WTC11 (cell line): ENCODE measurements around the gene DPF1. TPM values are rescaled to one million over a fixed set of nuclear protein-coding genes. Genes with fewer than 3 reads are reported as not detected.

Experiments used
- ATAC-seq: fragments of 200-7000 bp; cut with Tn5 transposase; 2 replicates; pipeline ENCODE4 v1.10.0; 2021; ENCODE audit warnings: mild to moderate bottlenecking, moderate library complexity
- CTCF ChIA-PET: fragments of 300-600 bp; sonication (Branson Sonifier 250); formaldehyde crosslinking; loops from one replicate; lab custom pipeline; 2021; ENCODE audit warnings: antibody characterized with exemption; lab: Charles Lee
- POLR2A ChIA-PET: fragments of 350-600 bp; sonication (Branson Sonifier 250); formaldehyde crosslinking; loops from one replicate; lab custom pipeline; 2021; ENCODE audit warnings: antibody characterized with exemption; lab: Charles Lee
- DNase-seq: peaks from one replicate; pipeline ENCODE4 v3.0.0; 2021; ENCODE audit warnings: low spot score
- H3K27ac Mint-ChIP-seq: 2 replicates; pipeline ENCODE4 v1.8.0; 2021; ENCODE audit warnings: mixed read lengths
- H3K27me3 Mint-ChIP-seq: 2 replicates; pipeline ENCODE4 v1.8.0; 2021; ENCODE audit warnings: low read depth, mild to moderate bottlenecking, moderate library complexity, mixed read lengths
- H3K36me3 Mint-ChIP-seq: 2 replicates; pipeline ENCODE4 v1.8.0; 2021; ENCODE audit warnings: mixed read lengths
- H3K4me1 Mint-ChIP-seq: 2 replicates; pipeline ENCODE4 v1.8.0; 2022; ENCODE audit warnings: mixed read lengths
- H3K4me3 Mint-ChIP-seq: 2 replicates; pipeline ENCODE4 v1.8.0; 2021; ENCODE audit warnings: mild to moderate bottlenecking, moderate library complexity, mixed read lengths
- H3K9me3 Mint-ChIP-seq: 2 replicates; pipeline ENCODE4 v1.8.0; 2021; ENCODE audit warnings: mixed read lengths
- CREB1 ChIP-seq: sonication (generic); formaldehyde crosslinking; IDR thresholded peaks from 2 replicates; pipeline ENCODE4 v1.8.0; 2023; ENCODE audit warnings: mild to moderate bottlenecking, missing genetic modification reagents
- CREM ChIP-seq: sonication (generic); formaldehyde crosslinking; IDR thresholded peaks from 2 replicates; pipeline ENCODE4 v1.8.1; 2022; ENCODE audit warnings: mild to moderate bottlenecking, missing genetic modification reagents, moderate library complexity
- FOXJ3 ChIP-seq: sonication (generic); formaldehyde crosslinking; IDR thresholded peaks from 2 replicates; pipeline ENCODE4 v1.9.0; 2021; ENCODE audit warnings: missing genetic modification reagents, mild to moderate bottlenecking, borderline replicate concordance
- FOXK1 ChIP-seq: sonication (generic); formaldehyde crosslinking; IDR thresholded peaks from 2 replicates; pipeline ENCODE4 v1.8.0; 2022; ENCODE audit warnings: mild to moderate bottlenecking, moderate library complexity, missing genetic modification reagents
- IRF2 ChIP-seq: sonication (generic); formaldehyde crosslinking; IDR thresholded peaks from 2 replicates; pipeline ENCODE4 v1.8.0; 2022; ENCODE audit warnings: low read depth, missing genetic modification reagents, borderline replicate concordance
- NFATC4 ChIP-seq: fragments of 250-450 bp; sonication (Bioruptor Pico); IDR thresholded peaks from 2 replicates; pipeline ENCODE4 v1.9.0; 2021; ENCODE audit warnings: mild to moderate bottlenecking
- PRRX2 ChIP-seq: fragments of 250-450 bp; sonication (Bioruptor Pico); IDR thresholded peaks from 2 replicates; pipeline ENCODE4 v1.8.0; 2021; ENCODE audit warnings: mild to moderate bottlenecking
- SMAD3 ChIP-seq: sonication (generic); formaldehyde crosslinking; IDR thresholded peaks from 2 replicates; pipeline ENCODE4 v1.8.0; 2022; ENCODE audit warnings: missing genetic modification reagents, mild to moderate bottlenecking, borderline replicate concordance
- ZNF317 ChIP-seq: sonication (generic); formaldehyde crosslinking; IDR thresholded peaks from 2 replicates; pipeline ENCODE4 v1.8.1; 2023; ENCODE audit warnings: low read depth, mild to moderate bottlenecking, moderate library complexity, missing genetic modification reagents, borderline replicate concordance
- ZNF671 ChIP-seq: fragments of 250-450 bp; sonication (Bioruptor Pico); IDR thresholded peaks from 2 replicates; pipeline ENCODE4 v1.8.0; 2021; ENCODE audit warnings: mild to moderate bottlenecking
- total RNA-seq: library from RNA; stranded (reverse); gene quantifications from 3 replicates; pipeline ENCODE4 v1.2.3, GENCODE V29; 2021
- TF ChIP-seq, protein P1 (sequence below): sonication (generic); formaldehyde crosslinking; IDR thresholded peaks from 2 replicates; pipeline ENCODE4 v1.8.0; 2023; ENCODE audit warnings: missing genetic modification reagents
- TF ChIP-seq, protein P2 (sequence below): sonication (generic); formaldehyde crosslinking; IDR thresholded peaks from 2 replicates; pipeline ENCODE4 v1.8.1; 2023; ENCODE audit warnings: mild to moderate bottlenecking, moderate library complexity, missing genetic modification reagents
- TF ChIP-seq, protein P3 (sequence below): fragments of 200-600 bp; IDR thresholded peaks from 2 replicates; pipeline ENCODE4 v1.8.0; 2022; ENCODE audit warnings: antibody characterized with exemption
- TF ChIP-seq, protein P4 (sequence below): sonication (generic); formaldehyde crosslinking; IDR thresholded peaks from 2 replicates; pipeline ENCODE4 v1.8.1; 2022; ENCODE audit warnings: mild to moderate bottlenecking, missing genetic modification reagents, moderate library complexity, borderline replicate concordance
- TF ChIP-seq, protein P5 (sequence below): fragments of 250-450 bp; sonication (Bioruptor Pico); IDR thresholded peaks from 2 replicates; pipeline ENCODE4 v1.9.0; 2021; ENCODE audit warnings: mild to moderate bottlenecking
- TF ChIP-seq, protein P6 (sequence below): fragments of 250-450 bp; sonication (Bioruptor Pico); IDR thresholded peaks from 2 replicates; pipeline ENCODE4 v2.1.2; 2022; ENCODE audit warnings: mild to moderate bottlenecking, moderate library complexity
- TF ChIP-seq, protein P7 (sequence below): sonication (generic); formaldehyde crosslinking; IDR thresholded peaks from 2 replicates; pipeline ENCODE4 v1.8.0; 2023; ENCODE audit warnings: missing genetic modification reagents, mild to moderate bottlenecking, borderline replicate concordance

Gene DPF1
- total RNA-seq, 1 experiment from 2014 or later = 6.8 TPM

DNA sequence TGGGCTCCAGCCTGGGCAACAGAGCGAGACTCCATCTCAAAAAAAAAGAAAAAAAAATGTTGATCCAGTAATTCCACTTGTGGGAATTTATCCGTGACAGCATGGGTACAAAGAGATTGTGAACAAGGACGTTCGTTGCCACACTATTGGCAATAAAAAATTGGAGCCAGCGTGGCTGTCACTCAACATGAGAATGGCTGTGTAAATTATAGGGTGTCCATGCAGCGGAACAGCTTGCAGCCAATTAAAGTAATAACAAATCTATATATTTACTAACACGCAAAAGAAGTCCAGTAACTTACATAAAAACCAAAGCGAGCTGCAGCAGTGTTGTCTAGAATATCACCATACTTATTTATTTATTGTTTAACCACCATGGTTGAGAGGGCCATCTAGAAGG is 19.3 kb downstream of the DPF1 start:
- Mint-ChIP-seq H3K27ac (no peak overlapping the region), H3K4me3 (no peak overlapping the region), H3K4me1 (peaks cover 22% of the 10 kb centered on the region)

DNA sequence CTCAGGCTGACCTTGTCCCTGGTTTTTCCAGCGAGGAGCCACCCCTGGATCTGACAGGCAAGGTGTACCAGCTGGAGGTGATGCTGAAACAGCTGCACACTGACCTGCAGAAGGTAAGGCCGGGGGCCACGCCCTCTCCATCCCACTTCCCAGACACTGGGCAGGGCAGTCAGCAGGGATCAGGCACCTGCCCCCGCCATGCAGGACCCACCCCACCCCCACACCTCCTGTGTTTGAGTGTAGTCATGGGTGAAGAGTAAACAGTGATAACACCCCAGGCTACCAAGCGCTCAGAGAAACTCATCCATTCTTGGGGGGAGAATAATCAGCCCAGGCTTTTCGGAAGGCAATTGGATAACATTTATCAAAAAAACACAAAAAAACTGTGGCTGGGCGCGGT is 19.9 kb downstream of the DPF1 start:
- no peak for TF ChIP-seq IRF2 (CRISPR knock-in tag)
- ATAC-seq = no peak

More for the DNA sequence above, 19.3 kb downstream of the DPF1 start:
- peaks cover 11% of the 10 kb centered on the region for H3K27me3 Mint-ChIP-seq
- no peak for DNase-seq
- CTCF ChIA-PET = interaction anchor here (0.7 to 8.8 kb wide), 2 partner anchors 62 to 94 kb away, joined by 3 to 88 read pairs; no protein-coding TSS in a partner anchor
- TF ChIP-seq ZNF317 (CRISPR knock-in tag) = no peak
- no peak for TF ChIP-seq CREM
- TF ChIP-seq, protein P1, sequence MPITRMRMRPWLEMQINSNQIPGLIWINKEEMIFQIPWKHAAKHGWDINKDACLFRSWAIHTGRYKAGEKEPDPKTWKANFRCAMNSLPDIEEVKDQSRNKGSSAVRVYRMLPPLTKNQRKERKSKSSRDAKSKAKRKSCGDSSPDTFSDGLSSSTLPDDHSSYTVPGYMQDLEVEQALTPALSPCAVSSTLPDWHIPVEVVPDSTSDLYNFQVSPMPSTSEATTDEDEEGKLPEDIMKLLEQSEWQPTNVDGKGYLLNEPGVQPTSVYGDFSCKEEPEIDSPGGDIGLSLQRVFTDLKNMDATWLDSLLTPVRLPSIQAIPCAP (CRISPR knock-in tag) = no peak
- no peak for TF ChIP-seq PRRX2 (CRISPR knock-in tag)
- no peak for TF ChIP-seq CREB1 (CRISPR knock-in tag)
- TF ChIP-seq, all 79 proteins: peak for 0
- POLR2A ChIA-PET = no interaction called here
- Mint-ChIP-seq H3K36me3 (peaks cover 4% of the 10 kb centered on the region), H3K9me3 (no peaks in the 10 kb centered on the region)
- ATAC-seq = no peak

DNA sequence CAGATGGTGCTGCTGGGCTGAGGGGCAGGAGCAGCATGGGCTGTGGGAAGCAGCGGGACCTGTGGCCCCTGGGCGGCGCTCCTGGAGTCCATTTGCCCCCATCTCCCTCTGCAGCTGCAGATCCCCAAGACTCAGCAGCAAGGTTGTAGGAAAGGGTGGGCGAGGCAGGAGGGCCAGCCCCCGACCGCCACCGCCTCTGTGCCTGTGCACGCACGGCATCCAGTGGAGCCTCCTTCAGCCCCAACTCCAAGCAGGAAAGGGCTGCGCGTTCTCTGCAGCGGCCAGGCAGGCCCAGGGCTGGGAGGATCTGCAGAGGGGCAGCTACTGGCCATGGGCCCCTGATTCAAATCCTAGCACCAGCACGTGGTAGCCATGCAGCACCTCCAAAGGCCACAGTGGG is 20.8 kb downstream of the DPF1 start:
- CTCF ChIA-PET = no interaction called here
- ATAC-seq (no peak), DNase-seq (no peak)
- Mint-ChIP-seq H3K4me1 (peaks cover 10% of the 10 kb centered on the region), H3K36me3 (peaks cover 4% of the 10 kb centered on the region), H3K4me3 (no peak overlapping the region), H3K27me3 (no peaks in the 10 kb centered on the region), H3K27ac (no peak overlapping the region), H3K9me3 (no peaks in the 10 kb centered on the region)
- POLR2A ChIA-PET = no interaction called here
- TF ChIP-seq, protein P2, sequence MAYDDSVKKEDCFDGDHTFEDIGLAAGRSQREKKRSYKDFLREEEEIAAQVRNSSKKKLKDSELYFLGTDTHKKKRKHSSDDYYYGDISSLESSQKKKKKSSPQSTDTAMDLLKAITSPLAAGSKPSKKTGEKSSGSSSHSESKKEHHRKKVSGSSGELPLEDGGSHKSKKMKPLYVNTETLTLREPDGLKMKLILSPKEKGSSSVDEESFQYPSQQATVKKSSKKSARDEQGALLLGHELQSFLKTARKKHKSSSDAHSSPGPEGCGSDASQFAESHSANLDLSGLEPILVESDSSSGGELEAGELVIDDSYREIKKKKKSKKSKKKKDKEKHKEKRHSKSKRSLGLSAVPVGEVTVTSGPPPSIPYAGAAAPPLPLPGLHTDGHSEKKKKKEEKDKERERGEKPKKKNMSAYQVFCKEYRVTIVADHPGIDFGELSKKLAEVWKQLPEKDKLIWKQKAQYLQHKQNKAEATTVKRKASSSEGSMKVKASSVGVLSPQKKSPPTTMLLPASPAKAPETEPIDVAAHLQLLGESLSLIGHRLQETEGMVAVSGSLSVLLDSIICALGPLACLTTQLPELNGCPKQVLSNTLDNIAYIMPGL (CRISPR knock-in tag) = no peak
- TF ChIP-seq, protein P3, sequence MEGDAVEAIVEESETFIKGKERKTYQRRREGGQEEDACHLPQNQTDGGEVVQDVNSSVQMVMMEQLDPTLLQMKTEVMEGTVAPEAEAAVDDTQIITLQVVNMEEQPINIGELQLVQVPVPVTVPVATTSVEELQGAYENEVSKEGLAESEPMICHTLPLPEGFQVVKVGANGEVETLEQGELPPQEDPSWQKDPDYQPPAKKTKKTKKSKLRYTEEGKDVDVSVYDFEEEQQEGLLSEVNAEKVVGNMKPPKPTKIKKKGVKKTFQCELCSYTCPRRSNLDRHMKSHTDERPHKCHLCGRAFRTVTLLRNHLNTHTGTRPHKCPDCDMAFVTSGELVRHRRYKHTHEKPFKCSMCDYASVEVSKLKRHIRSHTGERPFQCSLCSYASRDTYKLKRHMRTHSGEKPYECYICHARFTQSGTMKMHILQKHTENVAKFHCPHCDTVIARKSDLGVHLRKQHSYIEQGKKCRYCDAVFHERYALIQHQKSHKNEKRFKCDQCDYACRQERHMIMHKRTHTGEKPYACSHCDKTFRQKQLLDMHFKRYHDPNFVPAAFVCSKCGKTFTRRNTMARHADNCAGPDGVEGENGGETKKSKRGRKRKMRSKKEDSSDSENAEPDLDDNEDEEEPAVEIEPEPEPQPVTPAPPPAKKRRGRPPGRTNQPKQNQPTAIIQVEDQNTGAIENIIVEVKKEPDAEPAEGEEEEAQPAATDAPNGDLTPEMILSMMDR = no peak
- TF ChIP-seq, protein P4, sequence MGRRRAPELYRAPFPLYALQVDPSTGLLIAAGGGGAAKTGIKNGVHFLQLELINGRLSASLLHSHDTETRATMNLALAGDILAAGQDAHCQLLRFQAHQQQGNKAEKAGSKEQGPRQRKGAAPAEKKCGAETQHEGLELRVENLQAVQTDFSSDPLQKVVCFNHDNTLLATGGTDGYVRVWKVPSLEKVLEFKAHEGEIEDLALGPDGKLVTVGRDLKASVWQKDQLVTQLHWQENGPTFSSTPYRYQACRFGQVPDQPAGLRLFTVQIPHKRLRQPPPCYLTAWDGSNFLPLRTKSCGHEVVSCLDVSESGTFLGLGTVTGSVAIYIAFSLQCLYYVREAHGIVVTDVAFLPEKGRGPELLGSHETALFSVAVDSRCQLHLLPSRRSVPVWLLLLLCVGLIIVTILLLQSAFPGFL (CRISPR knock-in tag) = no peak
- TF ChIP-seq, protein P5, sequence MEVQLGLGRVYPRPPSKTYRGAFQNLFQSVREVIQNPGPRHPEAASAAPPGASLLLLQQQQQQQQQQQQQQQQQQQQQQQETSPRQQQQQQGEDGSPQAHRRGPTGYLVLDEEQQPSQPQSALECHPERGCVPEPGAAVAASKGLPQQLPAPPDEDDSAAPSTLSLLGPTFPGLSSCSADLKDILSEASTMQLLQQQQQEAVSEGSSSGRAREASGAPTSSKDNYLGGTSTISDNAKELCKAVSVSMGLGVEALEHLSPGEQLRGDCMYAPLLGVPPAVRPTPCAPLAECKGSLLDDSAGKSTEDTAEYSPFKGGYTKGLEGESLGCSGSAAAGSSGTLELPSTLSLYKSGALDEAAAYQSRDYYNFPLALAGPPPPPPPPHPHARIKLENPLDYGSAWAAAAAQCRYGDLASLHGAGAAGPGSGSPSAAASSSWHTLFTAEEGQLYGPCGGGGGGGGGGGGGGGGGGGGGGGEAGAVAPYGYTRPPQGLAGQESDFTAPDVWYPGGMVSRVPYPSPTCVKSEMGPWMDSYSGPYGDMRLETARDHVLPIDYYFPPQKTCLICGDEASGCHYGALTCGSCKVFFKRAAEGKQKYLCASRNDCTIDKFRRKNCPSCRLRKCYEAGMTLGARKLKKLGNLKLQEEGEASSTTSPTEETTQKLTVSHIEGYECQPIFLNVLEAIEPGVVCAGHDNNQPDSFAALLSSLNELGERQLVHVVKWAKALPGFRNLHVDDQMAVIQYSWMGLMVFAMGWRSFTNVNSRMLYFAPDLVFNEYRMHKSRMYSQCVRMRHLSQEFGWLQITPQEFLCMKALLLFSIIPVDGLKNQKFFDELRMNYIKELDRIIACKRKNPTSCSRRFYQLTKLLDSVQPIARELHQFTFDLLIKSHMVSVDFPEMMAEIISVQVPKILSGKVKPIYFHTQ = no peak
- TF ChIP-seq IRF2 (CRISPR knock-in tag) = no peak
- TF ChIP-seq SMAD3 (CRISPR knock-in tag) = no peak
- TF ChIP-seq, protein P6, sequence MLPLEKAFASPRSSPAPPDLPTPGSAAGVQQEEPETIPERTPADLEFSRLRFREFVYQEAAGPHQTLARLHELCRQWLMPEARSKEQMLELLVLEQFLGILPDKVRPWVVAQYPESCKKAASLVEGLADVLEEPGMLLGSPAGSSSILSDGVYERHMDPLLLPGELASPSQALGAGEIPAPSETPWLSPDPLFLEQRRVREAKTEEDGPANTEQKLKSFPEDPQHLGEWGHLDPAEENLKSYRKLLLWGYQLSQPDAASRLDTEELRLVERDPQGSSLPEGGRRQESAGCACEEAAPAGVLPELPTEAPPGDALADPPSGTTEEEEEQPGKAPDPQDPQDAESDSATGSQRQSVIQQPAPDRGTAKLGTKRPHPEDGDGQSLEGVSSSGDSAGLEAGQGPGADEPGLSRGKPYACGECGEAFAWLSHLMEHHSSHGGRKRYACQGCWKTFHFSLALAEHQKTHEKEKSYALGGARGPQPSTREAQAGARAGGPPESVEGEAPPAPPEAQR = no peak
- TF ChIP-seq FOXK1 (CRISPR knock-in tag) = no peak
- TF ChIP-seq NFATC4 (CRISPR knock-in tag) = no peak
- no peak for TF ChIP-seq ZNF671 (CRISPR knock-in tag)
- TF ChIP-seq, protein P7, sequence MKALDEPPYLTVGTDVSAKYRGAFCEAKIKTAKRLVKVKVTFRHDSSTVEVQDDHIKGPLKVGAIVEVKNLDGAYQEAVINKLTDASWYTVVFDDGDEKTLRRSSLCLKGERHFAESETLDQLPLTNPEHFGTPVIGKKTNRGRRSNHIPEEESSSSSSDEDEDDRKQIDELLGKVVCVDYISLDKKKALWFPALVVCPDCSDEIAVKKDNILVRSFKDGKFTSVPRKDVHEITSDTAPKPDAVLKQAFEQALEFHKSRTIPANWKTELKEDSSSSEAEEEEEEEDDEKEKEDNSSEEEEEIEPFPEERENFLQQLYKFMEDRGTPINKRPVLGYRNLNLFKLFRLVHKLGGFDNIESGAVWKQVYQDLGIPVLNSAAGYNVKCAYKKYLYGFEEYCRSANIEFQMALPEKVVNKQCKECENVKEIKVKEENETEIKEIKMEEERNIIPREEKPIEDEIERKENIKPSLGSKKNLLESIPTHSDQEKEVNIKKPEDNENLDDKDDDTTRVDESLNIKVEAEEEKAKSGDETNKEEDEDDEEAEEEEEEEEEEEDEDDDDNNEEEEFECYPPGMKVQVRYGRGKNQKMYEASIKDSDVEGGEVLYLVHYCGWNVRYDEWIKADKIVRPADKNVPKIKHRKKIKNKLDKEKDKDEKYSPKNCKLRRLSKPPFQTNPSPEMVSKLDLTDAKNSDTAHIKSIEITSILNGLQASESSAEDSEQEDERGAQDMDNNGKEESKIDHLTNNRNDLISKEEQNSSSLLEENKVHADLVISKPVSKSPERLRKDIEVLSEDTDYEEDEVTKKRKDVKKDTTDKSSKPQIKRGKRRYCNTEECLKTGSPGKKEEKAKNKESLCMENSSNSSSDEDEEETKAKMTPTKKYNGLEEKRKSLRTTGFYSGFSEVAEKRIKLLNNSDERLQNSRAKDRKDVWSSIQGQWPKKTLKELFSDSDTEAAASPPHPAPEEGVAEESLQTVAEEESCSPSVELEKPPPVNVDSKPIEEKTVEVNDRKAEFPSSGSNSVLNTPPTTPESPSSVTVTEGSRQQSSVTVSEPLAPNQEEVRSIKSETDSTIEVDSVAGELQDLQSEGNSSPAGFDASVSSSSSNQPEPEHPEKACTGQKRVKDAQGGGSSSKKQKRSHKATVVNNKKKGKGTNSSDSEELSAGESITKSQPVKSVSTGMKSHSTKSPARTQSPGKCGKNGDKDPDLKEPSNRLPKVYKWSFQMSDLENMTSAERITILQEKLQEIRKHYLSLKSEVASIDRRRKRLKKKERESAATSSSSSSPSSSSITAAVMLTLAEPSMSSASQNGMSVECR = no peak
- no peak for TF ChIP-seq FOXJ3 (CRISPR knock-in tag)

More for the DNA sequence above, 19.9 kb downstream of the DPF1 start:
- no peak for DNase-seq
- Mint-ChIP-seq H3K9me3 (no peaks in the 10 kb centered on the region), H3K27me3 (peaks cover 4% of the 10 kb centered on the region), H3K27ac (no peak overlapping the region), H3K4me1 (peaks cover 17% of the 10 kb centered on the region), H3K36me3 (peaks cover 4% of the 10 kb centered on the region), H3K4me3 (no peak overlapping the region)
- ChIA-PET CTCF (no interaction called here), POLR2A (interaction anchor here (0.5 kb wide), 1 partner anchor 43 kb away, joined by 3 read pairs; no protein-coding TSS in a partner anchor)
